HG02571 (cell line): ENCODE measurements around the gene PLGRKT.
"Not testable (repeated sequence)": the region's sequence is repeated elsewhere in the genome, so short reads cannot be mapped to it uniquely, and the experiment has no call there.

Experiments
- ATAC-seq: cut with Tn5 transposase; IDR thresholded peaks from one replicate; pipeline ENCODE4 v1.9.1; 2021; ENCODE audit warnings: mild to moderate bottlenecking, moderate library complexity; ENCODE audit not compliant: unreplicated experiment

The PLGRKT gene

GRCh38 chr9:5433328-5433727 lies 4.4 kb downstream of the PLGRKT start:
- not testable (repeated sequence) for ATAC-seq

GRCh38 chr9:5432890-5433289 lies 4.8 kb downstream of the PLGRKT start:
- not testable (repeated sequence) for ATAC-seq

- ATAC-seq = no peak
These were observed 6.8 kb downstream of the PLGRKT start for GRCh38 chr9:5430912-5431311.

DNA sequence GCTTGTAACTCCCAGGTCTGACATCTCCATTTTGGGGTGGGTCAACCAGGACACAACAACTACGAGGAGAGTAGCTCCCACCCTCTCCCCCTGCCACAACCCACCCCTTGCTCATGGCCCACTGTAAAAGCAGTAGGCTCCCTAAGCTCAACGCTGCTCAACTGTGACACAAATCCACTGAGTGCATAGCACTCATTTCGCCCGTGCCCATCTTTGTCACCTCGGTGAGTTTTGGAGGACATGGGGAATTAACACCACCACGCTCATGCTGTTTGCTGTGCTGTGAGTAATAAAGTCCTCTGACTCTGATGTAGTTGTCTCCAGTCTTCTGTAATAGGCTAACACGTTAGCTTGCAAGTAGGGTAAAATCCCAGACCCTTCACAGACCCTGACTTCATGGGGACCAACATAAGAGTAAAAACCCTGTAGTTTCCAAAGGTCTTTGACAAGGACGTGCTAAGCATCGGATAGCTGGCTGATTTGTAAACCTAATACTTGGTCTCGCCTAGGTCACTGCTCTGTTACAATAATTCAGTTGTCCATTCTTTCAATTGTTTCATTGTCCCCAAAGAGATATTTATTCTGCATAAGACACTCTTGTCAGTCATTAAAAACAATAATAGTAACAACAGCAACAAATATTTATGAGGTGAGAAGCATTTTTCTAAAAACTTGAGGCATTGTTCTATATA lies 7.7 kb downstream of the PLGRKT start:
- ATAC-seq = no peak

- ATAC-seq = no peak
These were observed 8.8 kb downstream of the PLGRKT start for GRCh38 chr9:5428794-5429528.

DNA sequence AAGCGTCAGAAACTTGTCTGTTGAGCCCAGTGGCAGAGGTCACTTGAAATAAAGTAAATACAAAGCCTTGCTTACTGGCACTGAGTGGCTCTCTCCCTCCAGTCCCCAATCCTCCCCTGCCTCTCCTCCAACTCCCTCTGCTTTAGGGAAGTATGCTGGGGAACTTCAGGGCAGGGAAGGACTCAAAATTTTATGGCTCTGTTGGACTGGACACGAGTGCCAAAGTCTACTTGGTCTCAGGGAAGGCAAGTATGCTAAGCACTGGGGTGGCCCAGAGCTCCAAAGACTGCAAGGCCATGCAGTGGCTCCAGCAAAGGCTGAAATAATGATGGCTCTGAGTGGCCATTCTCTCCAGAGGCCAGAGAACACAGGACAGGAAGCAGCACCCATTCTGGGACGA lies 9.6 kb downstream of the PLGRKT start:
- ATAC-seq = no peak

DNA sequence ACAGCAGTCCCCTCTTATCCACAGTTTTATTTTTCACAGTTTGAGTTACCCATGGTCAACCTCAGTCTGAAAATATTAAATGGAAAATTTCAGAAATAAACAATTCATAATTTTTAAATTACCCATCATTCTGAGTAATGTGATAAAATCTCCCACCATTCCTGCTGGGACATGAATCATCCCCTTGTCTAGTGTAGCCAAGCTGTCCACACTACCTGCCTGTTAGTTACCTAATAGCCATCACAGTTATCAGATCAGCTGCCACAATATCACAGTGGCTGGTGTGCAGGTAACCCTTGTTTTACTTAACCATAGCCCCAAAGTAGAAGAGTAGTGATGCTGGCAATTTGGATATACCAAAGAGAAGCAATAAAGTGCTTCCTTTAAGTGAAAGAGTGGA lies 10.7 kb downstream of the PLGRKT start:
- no peak for ATAC-seq

DNA sequence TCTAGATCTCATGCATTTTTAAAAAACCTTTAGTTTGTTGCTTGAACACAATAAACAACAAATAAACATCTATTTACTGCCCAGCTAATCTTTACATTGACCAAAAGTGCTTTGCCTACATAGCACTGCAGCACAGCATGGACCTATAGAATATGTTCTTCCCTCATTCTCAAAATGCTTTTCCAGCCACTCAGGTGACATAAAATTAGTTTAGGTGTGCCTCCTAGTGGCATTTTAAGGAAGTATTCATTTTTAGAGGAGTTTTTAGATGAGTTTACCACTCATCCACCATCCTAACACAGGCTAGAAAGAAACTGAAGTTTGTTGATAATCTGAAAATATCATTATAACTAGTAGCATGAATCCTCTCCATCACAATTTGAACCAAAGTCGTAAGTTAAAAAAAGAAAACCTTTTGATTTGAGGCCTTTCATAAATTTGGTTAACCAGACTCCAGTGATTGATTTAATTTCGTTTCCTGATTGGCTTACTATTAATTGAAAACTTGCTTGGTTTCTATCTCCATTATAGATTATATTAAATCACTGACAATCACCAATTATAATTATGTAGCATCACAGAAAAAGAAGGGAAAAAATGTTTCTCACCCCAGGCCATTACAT lies 12.6 kb downstream of the PLGRKT start:
- ATAC-seq = no peak

- ATAC-seq = no peak
These were observed 15.4 kb downstream of the PLGRKT start for GRCh38 chr9:5422276-5422675.

DNA sequence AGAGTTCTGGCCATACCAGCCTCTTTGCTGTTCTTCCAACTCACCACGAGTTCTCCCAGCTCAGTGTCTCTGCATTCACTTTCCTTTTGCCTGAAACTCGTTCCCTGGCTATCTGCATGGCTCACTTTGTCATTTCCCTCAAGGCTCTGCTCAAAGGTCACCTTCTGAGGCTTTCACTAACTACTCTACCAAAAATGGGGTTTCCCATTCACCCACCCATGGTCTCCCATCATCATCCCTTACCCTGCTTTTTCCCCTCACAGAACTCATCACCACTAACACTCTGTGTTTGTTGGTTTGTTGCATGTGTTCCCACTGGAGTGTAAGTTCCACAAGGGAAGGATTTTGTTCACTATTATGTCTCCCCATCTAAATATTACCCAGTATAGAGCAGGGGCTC lies 16.6 kb downstream of the PLGRKT start:
- ATAC-seq = no peak

DNA sequence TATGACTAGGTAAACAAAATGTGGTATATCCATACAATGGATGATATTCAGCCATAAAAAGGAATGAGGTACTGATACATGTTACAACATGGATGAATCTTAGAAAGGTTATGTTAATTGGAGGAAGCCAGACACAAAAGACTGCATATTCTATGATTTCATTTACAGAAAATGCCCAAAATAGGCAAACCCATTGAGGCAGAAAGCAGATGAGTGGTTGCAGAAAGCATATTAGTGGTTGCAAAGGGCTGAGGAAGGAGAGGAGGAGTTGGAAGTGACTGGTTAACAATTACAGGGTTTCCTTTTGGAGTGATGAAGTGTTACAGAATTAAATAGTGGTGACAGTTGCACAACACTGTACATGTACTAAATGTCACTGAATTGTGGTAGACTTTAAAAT lies 17.7 kb downstream of the PLGRKT start:
- no peak for ATAC-seq

DNA sequence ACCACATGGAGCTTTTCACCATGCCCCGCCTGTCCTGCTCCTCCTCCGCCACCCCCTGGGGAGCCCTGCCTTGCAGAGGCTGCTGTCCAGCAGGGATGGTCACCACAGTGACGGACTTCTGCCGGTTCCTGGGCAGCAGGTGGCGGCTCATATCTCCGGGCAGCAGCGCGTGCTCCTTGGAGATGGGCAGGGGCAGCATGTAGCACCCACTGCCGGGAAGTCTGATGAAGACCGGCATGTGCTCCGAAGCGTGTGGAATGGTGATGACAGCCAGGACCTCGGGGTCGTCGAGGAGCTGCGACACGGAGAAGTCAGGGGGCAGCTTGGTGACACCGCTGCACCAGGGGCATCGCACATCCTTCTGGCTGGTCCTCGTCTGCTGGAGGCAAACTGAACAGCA lies 19.2 kb downstream of the PLGRKT start:
- ATAC-seq = no peak

DNA sequence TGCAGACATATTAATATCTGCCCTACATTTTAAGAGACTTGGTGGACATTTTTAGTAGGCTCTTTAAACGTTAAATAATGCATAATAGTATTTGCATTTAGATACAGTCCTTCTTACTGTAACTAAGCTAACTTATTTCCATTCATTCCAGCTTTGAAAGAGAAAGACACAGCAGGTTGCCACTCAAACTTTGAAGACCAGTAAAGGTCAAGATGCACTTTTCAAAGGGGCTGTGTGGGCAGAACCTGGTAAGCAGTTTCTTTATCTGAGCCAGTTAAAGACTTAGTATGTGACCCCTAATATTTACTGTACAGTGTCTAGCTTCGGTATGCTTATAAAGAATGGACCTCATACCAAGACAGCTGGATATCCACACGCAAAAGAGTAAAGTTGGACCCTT lies 20.8 kb downstream of the PLGRKT start:
- no peak for ATAC-seq

GRCh38 chr9:5408596-5408995 lies 29.1 kb downstream of the PLGRKT start:
- no peak for ATAC-seq

GRCh38 chr9:5402217-5402616 lies 35.5 kb downstream of the PLGRKT start:
- no peak for ATAC-seq

DNA sequence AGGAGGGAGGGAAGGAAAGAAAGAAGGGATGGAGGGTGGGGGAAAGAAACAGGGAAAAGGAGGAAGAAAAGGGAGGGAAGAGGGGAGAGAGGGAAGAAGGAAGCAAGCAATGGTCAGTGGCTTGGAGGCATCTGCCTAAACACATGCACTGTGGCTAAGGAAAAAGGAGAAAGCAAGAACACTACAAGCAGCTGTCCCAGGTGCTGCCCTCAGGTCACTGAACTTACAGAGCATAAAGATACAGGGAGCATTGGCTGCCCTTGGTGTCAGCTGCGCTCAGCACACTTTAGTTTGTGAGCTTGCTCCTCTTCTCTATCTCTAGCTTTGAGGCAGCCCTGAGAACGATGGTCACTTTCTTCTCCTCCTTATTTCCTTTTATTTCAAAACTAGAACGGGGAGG lies 40.2 kb downstream of the PLGRKT start:
- not testable (repeated sequence) for ATAC-seq

DNA sequence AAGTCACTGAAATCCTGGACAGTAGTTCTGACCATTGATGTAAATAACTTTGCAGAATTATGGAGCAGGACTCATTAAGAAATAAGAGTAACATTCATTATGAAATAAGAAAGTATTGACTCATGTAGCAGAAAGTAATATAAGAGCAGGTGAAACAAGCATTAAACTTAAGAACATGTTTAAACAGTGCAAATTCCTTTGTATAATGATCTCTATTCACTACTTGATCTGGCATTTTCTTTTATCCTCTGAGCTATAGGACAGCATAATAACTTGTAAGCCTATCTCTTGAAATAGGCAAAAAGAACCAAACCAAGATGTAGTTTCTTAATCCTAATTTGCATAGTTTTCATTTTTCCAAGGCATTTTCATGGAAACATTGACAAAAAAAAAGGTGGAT lies 42.3 kb downstream of the PLGRKT start:
- ATAC-seq = no peak

DNA sequence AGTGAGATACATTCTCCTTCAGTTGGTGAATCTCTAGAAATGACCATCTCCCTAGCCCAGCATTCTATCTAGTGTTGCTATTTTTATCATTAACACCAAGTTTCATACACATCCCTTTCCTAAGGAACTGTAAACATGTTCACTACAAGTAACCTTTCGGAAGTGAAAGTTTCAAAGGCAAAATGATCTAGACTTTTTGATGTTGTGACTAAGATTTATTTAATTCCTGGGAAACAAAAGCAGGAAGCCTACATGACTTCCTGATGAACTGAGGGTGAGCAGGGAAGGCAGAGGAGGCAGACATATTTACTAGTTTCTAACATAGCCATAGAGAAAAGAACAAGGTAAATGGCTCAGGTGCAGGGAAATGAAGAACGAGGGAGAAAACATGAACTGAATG lies 43.7 kb downstream of the PLGRKT start:
- ATAC-seq = not testable (repeated sequence)

GRCh38 chr9:5393497-5393896 lies 44.2 kb downstream of the PLGRKT start:
- no peak for ATAC-seq

DNA sequence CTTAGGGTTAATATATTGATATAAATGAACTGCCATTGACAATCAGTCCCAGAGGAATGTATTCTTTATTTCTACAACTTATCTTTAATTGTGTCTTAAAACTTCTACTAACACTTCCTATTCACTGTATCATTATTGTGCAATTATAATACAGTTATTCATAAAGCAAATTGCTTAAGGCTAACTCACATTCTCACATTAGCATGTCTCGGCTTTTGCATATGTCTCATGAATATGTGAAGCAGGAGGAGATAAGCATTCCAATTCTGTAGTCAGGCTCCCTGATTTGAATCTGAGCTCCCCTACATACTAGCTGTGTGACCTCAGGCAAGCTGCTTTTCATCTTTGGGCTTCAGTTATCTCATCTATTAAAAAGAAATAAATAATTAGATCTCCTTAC lies 45.4 kb downstream of the PLGRKT start:
- ATAC-seq = no peak

- ATAC-seq = no peak
These were observed 48.5 kb downstream of the PLGRKT start for GRCh38 chr9:5389109-5389732.
